Naive thymus-derived CD4-positive, alpha-beta T cell (primary cell): ENCODE data around the gene MPLKIP. TPM values are rescaled to one million over a fixed set of nuclear protein-coding genes. Genes with fewer than 3 reads are reported as not detected.
"Not testable (repeated sequence)": the region's sequence is repeated elsewhere in the genome, so short reads cannot be mapped to it uniquely, and the experiment has no call there.

Experiments used
- ATAC-seq: fragments of 150-1000 bp; cut with Tn5 transposase; 2 replicates; pipeline ENCODE4 v1.10.0; 2021; ENCODE audit warnings: mild to moderate bottlenecking, moderate library complexity
- CTCF ChIA-PET: fragments of 350-600 bp; sonication (Branson Sonifier 250); formaldehyde crosslinking; loops from one replicate; lab custom pipeline; 2021; ENCODE audit warnings: antibody characterized with exemption; lab: Charles Lee
- POLR2A ChIA-PET: fragments of 350-600 bp; sonication (Branson Sonifier 250); formaldehyde crosslinking; loops from one replicate; lab custom pipeline; 2021; ENCODE audit warnings: antibody characterized with exemption, inconsistent platforms; lab: Charles Lee
- DNase-seq, 9 donors: peaks; one replicate each; pipeline versions ENCODE4 v3.0.0 to v3.0.0-alpha.2; 2020 to 2022; ENCODE audit warnings: mixed read lengths in 1 of 9
- H3K27ac ChIP-seq: one replicate; pipeline ENCODE4 v1.7.0; 2013; ENCODE audit warnings: mild to moderate bottlenecking, low read depth, low read length, moderate library complexity
- H3K27me3 ChIP-seq, 2 donors: one replicate each; pipeline ENCODE4 v1.7.0; 2013; ENCODE audit warnings: low read length in 2 of 2, mild to moderate bottlenecking in 2 of 2, moderate library complexity in 2 of 2; ENCODE audit not compliant: control insufficient read depth in 2 of 2, insufficient read depth in 2 of 2
- H3K36me3 ChIP-seq, 3 experiments: 1 replicate in 2 of 3; 2 replicates in 1 of 3; pipeline ENCODE4 v1.7.0; 2013; ENCODE audit warnings: low read length in 3 of 3, mild to moderate bottlenecking in 3 of 3, moderate library complexity in 1 of 3; ENCODE audit not compliant: insufficient read depth in 3 of 3, control insufficient read depth in 2 of 3
- H3K4me1 ChIP-seq, 2 donors: one replicate each; pipeline ENCODE4 v1.7.0; 2013; ENCODE audit warnings: low read length in 2 of 2, mild to moderate bottlenecking in 2 of 2, moderate library complexity in 1 of 2; ENCODE audit not compliant: control insufficient read depth in 2 of 2, insufficient read depth in 2 of 2
- H3K4me3 ChIP-seq: 2 replicates; pipeline ENCODE4 v1.7.0; 2013; ENCODE audit warnings: mild to moderate bottlenecking, low read length
- H3K9me3 ChIP-seq, 3 experiments: 1 replicate in 2 of 3; 2 replicates in 1 of 3; pipeline ENCODE4 v1.7.0; 2013; ENCODE audit warnings: low read length in 3 of 3; ENCODE audit not compliant: control insufficient read depth in 2 of 3
- H3K27ac Mint-ChIP-seq, 9 donors: one replicate each; pipeline ENCODE4 v1.8.0; 2020 to 2022; ENCODE audit warnings: mixed read lengths in 9 of 9, mild to moderate bottlenecking in 8 of 9, moderate library complexity in 5 of 9, inconsistent platforms in 2 of 9
- H3K27me3 Mint-ChIP-seq, 5 donors: one replicate each; pipeline ENCODE4 v1.8.0; 2021 to 2022; ENCODE audit warnings: mixed read lengths in 5 of 5, mild to moderate bottlenecking in 1 of 5
- H3K36me3 Mint-ChIP-seq, 5 donors: one replicate each; pipeline ENCODE4 v1.8.0; 2020 to 2022; ENCODE audit warnings: mixed read lengths in 5 of 5, mild to moderate bottlenecking in 3 of 5, inconsistent platforms in 1 of 5
- H3K4me1 Mint-ChIP-seq, 7 donors: one replicate each; pipeline ENCODE4 v1.8.0; 2020 to 2022; ENCODE audit warnings: mixed read lengths in 7 of 7, mild to moderate bottlenecking in 3 of 7, inconsistent platforms in 1 of 7
- H3K4me3 Mint-ChIP-seq, 10 donors: one replicate each; pipeline ENCODE4 v1.8.0; 2020 to 2022; ENCODE audit warnings: mild to moderate bottlenecking in 10 of 10, mixed read lengths in 10 of 10, moderate library complexity in 6 of 10, inconsistent platforms in 2 of 10
- H3K9me3 Mint-ChIP-seq, 11 donors: one replicate each; pipeline ENCODE4 v1.8.0; 2020 to 2022; ENCODE audit warnings: mixed read lengths in 11 of 11, mild to moderate bottlenecking in 4 of 11, inconsistent platforms in 1 of 11, moderate library complexity in 1 of 11
- intact Hi-C, 2 donors: fragments of 100-400 bp; cut with micrococcal nuclease; formaldehyde crosslinking; loops; one replicate each; pipeline ENCODE4 v1.15.1; 2023
- polyA plus RNA-seq, 2 donors: library from polyadenylated mRNA; unstranded; fragments of 300-500 nt; fragmentation: Illumina TruSeq; gene quantifications; one replicate each; pipeline ENCODE4 v1.2.3, GENCODE V29; 2021
- total RNA-seq, 6 experiments: library from RNA in 5 of 6; stranded (reverse) in 5 of 6; gene quantifications; 1 replicate in 5 of 6; 2 replicates in 1 of 6; pipeline ENCODE4 v1.2.3 and lab custom pipeline; 2021 to 2026

MPLKIP gene
- total RNA-seq (10 to 100 TPM; 17.2 to 40.1 (median 33.5) TPM), polyA plus RNA-seq (10 to 100 TPM; 66.3 to 68.6 TPM), total RNA-seq (lab: John Stamatoyannopoulos, UW) (8.9 reads per million, percentile 33 among the genes with 10 or more reads in this experiment)

DNA sequence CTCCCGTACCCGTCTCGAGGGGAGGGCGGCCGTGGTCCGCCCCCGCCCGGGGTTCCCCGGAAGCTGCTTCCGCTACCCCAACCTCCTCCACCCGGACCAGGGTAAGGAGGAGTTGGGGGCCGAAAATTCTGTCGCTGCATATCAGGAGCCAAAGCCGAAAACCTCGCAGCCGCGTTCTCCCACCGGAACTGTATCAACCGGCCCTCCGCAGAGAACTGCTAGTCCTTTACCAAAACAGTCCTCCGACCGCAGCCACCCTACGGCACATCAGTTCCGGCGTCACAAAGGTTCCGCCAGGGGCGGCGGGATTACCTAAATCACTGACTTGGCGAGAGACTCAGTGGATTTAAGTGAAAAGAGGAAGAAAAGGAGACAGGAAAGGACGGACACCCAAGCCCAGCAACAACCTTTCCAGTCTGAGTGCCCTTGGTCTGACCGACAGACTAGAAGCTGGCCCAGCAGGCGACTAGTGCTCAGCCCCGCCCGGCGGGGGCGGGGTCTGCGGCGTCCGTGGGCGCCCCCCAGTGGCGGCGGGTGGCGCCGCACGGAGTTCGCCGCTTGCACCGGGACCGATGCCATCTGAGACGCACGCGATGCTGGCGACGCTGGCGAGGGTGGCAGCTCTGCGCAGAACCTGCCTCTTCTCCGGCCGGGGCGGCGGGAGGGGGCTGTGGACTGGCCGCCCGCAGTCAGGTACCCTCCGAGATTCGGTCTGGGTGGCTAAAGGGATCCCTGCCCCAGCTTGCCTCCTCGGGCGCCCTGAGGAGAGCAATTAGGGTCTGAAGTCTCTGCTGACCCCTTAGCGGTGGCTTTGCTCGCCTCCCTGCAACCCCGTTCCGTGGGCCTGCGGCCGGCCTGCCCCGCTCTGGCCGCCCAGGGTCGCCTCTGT lies at the start of gene MPLKIP, which contains the start of gene SUGCT:
MPLKIP (minus strand) TSS at position 195 of the 889 bp plus-strand sequence; CDS start at position 140, 55 bp downstream.
SUGCT (plus strand) TSS at position 578 of the 889 bp plus-strand sequence.
- Histone ChIP-seq H3K27ac (peak within 1 kb of the TSS; percentile 92), H3K4me3 (peak within 1 kb of the TSS; percentile 100), H3K9me3 (no peaks in the 10 kb centered on the region), H3K4me1 (peaks cover 21 to 31% of the 10 kb centered on the region in 2 donors), H3K36me3 (peaks cover 0 to 6% (median 0%) of the 10 kb centered on the region in 3 experiments), H3K27me3 (no peaks in the 10 kb centered on the region)
- Mint-ChIP-seq H3K4me3 (peak within 1 kb of the TSS; percentile 86 to 99 (median 97)), H3K36me3 (peaks cover 3 to 7% (median 6%) of the 10 kb centered on the region in 5 donors), H3K9me3 (peaks cover 0 to 3% (median 0%) of the 10 kb centered on the region in 11 donors), H3K27ac (peak within 1 kb of the TSS; percentile 92 to 98 (median 97)), H3K4me1 (peaks cover 15 to 44% (median 31%) of the 10 kb centered on the region in 7 donors), H3K27me3 (peaks cover 0 to 17% (median 0%) of the 10 kb centered on the region in 5 donors)
- ATAC-seq (peak; percentile 97), DNase-seq (peak; percentile 81 to 95 (median 91))
- CTCF ChIA-PET = no interaction called here
- POLR2A ChIA-PET = interaction anchor here (0.6 to 3.6 kb wide), 5 partner anchors 23 to 525 kb away, joined by 3 to 37 read pairs (median 5); partner anchors contain the start of genes CDK13 and RALA
- intact Hi-C loops = loop anchor here (1.0 to 10.0 kb wide), 11 partner anchors 52 to 1770 kb away; partner anchors contain the start of genes RALA (in 2 of the 2), VPS41 (in 2 of the 2) and YAE1 (in 2 of the 2)

DNA sequence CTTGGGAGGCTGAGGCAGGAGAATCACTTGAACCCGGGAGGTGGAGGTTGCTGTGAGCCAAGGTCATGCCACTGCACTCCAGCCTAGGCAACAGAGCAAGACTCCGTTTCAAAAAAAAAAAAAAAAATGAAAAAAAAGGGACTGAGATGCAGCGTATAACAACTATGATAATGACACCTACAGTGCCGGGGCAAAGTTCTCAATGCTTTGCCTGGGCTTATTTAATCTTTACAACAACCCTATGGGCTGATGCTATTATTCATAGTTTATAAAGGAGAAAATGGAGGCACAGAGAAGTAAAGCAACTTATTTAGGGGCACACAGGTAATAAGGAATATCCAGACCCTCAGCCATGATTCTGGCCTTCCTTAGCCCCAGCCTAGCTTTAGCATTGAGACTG lies 48.0 kb upstream of the MPLKIP start:
- Mint-ChIP-seq H3K27ac (no peak overlapping the region), H3K4me1 (no peaks in the 10 kb centered on the region), H3K4me3 (no peak overlapping the region), H3K27me3 (no peaks in the 10 kb centered on the region), H3K9me3 (peaks cover 0 to 1% (median 0%) of the 10 kb centered on the region in 11 donors), H3K36me3 (peaks cover 0 to 12% (median 4%) of the 10 kb centered on the region in 5 donors)
- intact Hi-C loops = no loop called here
- Histone ChIP-seq H3K4me1 (no peaks in the 10 kb centered on the region), H3K36me3 (no peaks in the 10 kb centered on the region), H3K27ac (no peak overlapping the region), H3K4me3 (no peak overlapping the region), H3K27me3 (no peaks in the 10 kb centered on the region), H3K9me3 (no peaks in the 10 kb centered on the region)
- no peak for ATAC-seq
- ChIA-PET CTCF (no interaction called here), POLR2A (no interaction called here)
- DNase-seq = no peak

DNA sequence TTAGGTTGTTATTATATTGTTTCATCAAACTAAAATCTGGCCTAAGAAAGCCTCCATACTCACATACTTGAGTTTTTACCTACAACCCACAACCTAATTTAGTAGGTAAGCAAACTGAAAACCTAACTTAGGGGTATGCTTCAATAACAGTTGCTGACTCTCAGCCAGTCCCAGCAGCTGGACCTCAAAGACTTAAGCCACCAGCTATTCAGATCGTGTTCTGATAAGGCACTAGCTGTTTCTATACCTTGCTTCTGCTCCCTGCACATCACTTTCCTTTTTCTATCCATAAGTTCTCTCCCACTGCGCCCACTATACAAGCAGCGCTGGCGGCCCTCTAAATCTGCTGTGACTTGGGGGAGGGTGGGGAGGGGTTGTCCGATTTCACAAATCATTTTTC lies 42.6 kb upstream of the MPLKIP start:
- intact Hi-C loops = no loop called here
- DNase-seq (no peak), ATAC-seq (no peak)
- Mint-ChIP-seq H3K9me3 (no peaks in the 10 kb centered on the region), H3K4me3 (no peak overlapping the region), H3K27ac (no peak overlapping the region), H3K27me3 (peaks cover 0 to 3% (median 0%) of the 10 kb centered on the region in 5 donors), H3K4me1 (no peaks in the 10 kb centered on the region), H3K36me3 (no peaks in the 10 kb centered on the region)
- ChIA-PET POLR2A (no interaction called here), CTCF (no interaction called here)
- H3K4me3 ChIP-seq = no peak overlapping the region
- no peaks in the 10 kb centered on the region for H3K4me1 ChIP-seq
- no peaks in the 10 kb centered on the region for H3K27me3 ChIP-seq
- H3K27ac ChIP-seq = no peak overlapping the region
- H3K9me3 ChIP-seq = no peaks in the 10 kb centered on the region
- no peaks in the 10 kb centered on the region for H3K36me3 ChIP-seq

DNA sequence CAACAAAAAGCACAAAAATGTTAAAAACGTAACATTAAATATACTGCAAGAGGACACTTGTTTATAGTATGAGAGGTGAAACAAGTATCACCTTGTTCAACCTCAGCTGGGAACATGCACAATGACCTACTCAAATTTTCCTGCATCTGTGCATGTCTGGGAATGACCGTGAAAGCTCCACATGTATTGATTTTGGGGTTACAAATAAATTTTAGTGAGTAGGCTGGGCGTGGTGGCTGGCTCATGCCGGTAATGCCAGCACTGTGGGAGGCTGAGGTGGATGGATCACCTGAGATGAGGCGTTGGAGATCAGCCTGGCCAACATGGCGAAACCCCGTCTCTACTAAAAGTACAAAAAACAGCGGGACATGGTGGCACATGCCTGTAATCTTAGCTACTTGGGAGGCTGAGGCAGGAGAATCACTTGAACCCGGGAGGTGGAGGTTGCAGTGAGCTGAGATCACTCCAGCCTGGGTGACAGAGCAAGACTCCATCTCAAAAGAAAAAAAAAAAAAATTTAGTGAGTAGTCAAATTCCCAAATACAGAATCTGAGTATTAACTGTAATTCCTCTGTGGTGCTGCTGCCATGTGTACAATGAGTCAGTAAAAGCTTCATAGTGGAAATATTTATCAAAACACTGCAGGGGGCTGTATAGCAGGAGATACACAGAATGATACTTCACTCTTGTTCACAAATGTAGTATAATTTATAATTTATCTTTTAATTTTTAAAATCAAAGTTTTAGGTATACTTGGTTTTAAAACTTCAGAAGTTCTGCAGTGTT lies 41.5 kb upstream of the MPLKIP start:
- no peaks in the 10 kb centered on the region for H3K27me3 ChIP-seq
- Mint-ChIP-seq H3K27me3 (peaks cover 0 to 3% (median 0%) of the 10 kb centered on the region in 5 donors), H3K4me1 (no peaks in the 10 kb centered on the region), H3K36me3 (no peaks in the 10 kb centered on the region), H3K9me3 (no peaks in the 10 kb centered on the region), H3K27ac (no peak overlapping the region), H3K4me3 (no peak overlapping the region)
- H3K9me3 ChIP-seq = no peaks in the 10 kb centered on the region
- intact Hi-C loops = no loop called here
- no peaks in the 10 kb centered on the region for H3K4me1 ChIP-seq
- H3K27ac ChIP-seq = no peak overlapping the region
- DNase-seq = no peak
- ChIA-PET CTCF (no interaction called here), POLR2A (no interaction called here)
- no peaks in the 10 kb centered on the region for H3K36me3 ChIP-seq
- no peak overlapping the region for H3K4me3 ChIP-seq
- no peak for ATAC-seq

DNA sequence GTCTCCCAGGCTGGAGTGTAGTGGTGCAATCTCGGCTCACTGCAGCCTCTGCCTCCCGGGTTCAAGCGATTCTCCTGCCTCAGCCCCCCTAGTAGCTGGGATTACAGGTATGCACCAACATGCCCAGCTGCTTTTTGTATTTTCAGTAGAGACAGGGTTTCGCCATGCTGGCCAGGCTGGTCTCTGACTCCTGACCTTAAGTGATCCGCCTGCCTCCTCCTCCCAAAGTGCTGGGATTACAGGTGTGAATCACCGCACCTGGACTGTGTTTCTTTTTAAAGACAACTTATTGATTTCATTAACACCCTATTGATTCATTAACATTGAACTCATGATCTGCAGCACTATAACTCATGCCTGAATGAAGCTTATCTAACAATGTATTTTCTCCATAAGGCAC lies 40.8 kb upstream of the MPLKIP start:
- POLR2A ChIA-PET, H3K27ac ChIP-seq, H3K4me3 Mint-ChIP-seq, H3K36me3 ChIP-seq, H3K4me1 ChIP-seq, H3K27ac Mint-ChIP-seq, CTCF ChIA-PET, H3K36me3 Mint-ChIP-seq, DNase-seq, H3K9me3 Mint-ChIP-seq, H3K27me3 ChIP-seq, ATAC-seq, intact Hi-C loops, H3K4me3 ChIP-seq, H3K9me3 ChIP-seq, H3K4me1 Mint-ChIP-seq, H3K27me3 Mint-ChIP-seq: not testable (repeated sequence)

DNA sequence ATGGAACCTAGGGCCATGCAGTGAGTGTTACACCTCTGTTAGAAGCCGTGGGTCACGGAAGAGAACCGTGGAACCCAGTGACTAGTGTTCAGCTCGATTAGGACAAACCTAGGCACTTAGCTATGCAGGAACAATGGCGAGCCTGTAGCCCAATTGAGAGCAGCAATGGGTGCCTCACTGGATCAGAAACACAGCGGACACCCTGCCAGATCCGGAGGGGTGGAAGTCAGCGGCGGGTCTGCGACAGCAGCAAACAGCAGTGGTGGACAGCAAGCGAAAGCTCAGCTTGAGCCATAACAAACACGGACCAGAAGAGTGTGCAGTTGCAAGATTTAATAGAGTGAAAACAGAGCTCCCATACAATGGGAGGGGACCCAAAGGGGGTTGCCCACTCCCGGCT lies 38.7 kb upstream of the MPLKIP start:
- H3K27me3 Mint-ChIP-seq, H3K9me3 ChIP-seq, H3K36me3 Mint-ChIP-seq, H3K4me1 Mint-ChIP-seq, H3K27ac Mint-ChIP-seq, H3K27ac ChIP-seq, H3K4me1 ChIP-seq, ATAC-seq, H3K27me3 ChIP-seq, intact Hi-C loops, POLR2A ChIA-PET, H3K9me3 Mint-ChIP-seq, H3K4me3 ChIP-seq, H3K36me3 ChIP-seq, CTCF ChIA-PET, H3K4me3 Mint-ChIP-seq, DNase-seq: not testable (repeated sequence)
